ENCODE measurements around the gene TTLL13.

TTLL13 gene, protein sequence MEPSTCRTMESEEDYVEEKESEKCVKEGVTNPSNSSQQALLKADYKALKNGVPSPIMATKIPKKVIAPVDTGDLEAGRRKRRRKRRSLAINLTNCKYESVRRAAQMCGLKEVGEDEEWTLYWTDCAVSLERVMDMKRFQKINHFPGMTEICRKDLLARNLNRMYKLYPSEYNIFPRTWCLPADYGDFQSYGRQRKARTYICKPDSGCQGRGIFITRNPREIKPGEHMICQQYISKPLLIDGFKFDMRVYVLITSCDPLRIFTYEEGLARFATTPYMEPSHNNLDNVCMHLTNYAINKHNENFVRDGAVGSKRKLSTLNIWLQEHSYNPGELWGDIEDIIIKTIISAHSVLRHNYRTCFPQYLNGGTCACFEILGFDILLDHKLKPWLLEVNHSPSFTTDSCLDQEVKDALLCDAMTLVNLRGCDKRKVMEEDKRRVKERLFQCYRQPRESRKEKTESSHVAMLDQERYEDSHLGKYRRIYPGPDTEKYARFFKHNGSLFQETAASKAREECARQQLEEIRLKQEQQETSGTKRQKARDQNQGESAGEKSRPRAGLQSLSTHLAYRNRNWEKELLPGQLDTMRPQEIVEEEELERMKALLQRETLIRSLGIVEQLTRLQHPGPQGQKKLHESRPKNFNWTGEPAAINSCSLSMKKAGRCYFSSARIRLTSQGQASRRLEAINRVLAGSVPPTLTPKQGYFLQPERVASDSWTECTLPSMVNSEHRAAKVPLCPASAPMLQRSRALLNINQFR

DNA sequence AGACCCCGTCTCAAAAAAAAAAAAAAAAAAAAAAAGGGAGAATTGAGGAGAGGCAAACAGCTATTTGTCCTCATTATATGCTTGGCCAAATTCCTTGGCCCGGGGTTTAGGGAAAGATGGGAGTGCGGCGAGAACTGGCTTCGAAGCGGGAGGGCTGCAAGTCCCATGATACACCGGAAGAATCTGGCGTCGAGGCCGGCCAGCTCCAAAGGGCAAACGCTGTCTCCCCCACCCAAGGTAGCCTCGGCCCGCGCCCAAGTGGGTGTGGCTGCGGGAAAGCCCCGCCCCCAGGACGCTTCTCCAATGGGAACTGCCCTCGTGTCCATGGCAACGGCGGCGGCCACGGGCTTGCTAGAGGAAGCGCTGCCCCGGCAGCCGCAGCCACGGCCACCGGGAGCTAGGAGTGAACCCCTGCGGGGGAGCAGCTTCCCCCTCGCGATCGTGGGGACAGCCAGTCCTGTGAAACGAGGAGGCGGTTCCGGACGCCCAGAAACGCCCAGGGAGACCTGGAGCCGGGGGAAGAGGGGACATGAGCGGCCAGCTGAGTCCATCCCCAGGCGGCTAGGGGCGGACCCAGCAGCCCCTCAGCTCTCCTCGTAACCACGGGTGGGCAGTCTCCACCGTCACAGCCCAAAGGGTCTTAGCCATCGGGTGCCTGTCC, at the start of gene TTLL13:
Gene TTLL13 (plus strand): TSS at position 354 of the 661 bp plus-strand sequence. CDS start 1,075 bp downstream, outside the sequence.
- DNase-seq = peak; percentile 62 to 83

GRCh38 chr15:90200534-90201129, 48.7 kb upstream of the TTLL13 start:
- DNase-seq = no peak

GRCh38 chr15:90201130-90201943, 48.0 kb upstream of the TTLL13 start, which contains the start of gene SEMA4B:
Gene SEMA4B, plus strand, starts transcription at chr15:90201330. Its CDS starts 249 bp downstream, at chr15:90201579.
- peak; percentile 53 to 60 for DNase-seq

DNA sequence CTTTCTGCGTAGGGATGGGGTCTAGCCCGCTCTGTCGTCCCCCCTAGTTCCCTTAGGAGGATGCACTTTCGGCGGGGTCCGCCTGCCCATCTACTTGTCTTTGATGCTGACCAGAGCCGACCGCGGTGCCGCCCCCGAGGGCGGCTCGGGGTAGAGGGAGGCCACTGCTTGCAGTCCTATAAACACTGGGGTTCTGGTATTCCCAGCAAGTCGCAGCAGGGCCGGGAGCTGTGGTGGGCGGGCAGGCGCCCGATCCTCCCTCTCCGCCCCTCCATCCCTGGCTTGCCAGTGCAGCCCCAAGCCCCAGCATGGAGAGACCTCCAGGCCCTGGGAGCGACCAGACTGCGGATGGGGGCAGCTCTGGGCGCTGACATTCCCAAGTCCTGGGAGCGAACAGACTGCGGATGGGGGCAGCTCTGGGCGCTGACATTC, 47.4 kb upstream of the TTLL13 start:
- DNase-seq = no peak

- DNase-seq = no peak
Measured at GRCh38 chr15:90202929-90203328, 46.4 kb upstream of the TTLL13 start.

DNA sequence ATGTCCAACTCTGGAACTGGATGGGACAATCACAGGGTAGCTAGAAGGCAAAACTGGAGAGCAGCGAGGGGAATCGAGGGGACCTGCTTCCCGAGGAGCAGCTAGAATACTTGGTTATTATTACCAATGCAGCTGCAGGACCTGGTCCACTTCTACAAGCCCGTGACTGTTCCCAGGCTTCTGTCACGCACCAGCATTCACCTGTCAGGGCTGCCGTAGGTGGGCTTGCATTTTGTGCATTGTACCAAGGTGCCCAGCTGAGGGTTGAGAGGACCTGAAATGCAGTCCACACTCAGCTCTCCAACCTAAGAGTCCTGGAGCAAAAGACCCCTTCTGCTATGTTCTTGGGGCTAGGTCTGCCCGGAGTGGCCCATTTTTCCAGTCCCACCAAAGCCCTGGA, 45.9 kb upstream of the TTLL13 start:
- no peak for DNase-seq

DNA sequence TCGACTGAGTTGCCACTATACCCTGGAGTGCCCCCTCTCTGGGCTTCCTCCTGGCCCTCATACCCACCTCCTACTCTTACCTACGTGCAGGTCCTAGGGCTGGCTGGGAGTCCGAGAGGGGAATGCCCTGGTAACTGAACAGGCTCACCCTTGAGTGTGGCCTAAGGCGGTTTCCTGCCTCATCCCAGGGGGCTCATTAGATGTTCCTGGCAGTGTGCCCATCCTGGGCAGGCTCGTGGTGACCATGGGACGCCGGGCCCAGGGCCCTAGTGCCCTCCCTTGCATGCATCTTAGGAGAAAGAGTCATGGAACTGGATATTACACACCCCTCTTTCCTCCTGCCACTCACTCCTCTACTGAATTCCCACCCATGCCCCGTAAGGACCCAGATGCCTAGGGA, 45.4 kb upstream of the TTLL13 start:
- DNase-seq = no peak

GRCh38 chr15:90205050-90205848, 44.1 kb upstream of the TTLL13 start:
- DNase-seq = peak in 1 of 2 donors; percentile 24

DNA sequence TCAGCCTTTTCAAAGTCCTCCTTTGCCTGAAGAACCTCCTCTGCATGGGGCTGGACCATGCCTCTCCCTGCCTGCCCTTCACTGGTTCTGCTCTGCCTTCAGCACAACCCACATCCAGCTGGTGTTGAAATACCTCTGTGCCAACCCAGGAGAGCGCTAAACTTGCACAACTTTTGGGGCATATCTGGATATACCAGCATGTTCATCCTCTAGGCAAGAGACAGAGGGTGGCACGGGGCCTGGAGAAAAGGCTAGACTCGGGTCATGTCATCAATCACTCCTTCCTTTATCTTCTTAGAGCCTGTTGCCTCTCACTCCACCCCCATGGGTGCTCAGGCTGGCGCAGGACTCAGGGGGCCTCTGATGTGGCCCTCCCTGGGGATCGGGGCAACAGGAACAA, 43.5 kb upstream of the TTLL13 start:
- no peak for DNase-seq

- no peak for DNase-seq
Measured at GRCh38 chr15:90207252-90207651, 42.1 kb upstream of the TTLL13 start.

GRCh38 chr15:90208356-90208755, 41.0 kb upstream of the TTLL13 start:
- no peak for DNase-seq

DNA sequence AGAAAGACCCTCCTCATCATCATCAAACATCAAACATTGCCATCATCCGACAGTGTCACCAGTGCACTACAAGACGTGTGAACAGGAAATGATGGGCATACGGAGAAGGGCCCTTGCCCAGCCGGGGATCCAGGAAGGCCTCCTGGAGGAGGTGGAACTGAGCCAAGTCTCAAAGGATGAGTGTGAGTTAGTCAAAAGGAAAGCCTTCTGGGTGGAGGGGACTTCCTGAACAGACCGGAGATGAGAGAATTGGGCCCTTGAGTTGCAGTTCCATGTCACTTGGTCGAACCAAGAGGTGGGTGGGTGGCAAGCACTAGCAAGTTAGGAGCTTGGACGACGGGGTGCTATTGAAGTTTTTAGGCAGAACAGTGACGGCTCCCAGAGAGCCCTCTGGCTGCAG, 39.8 kb upstream of the TTLL13 start:
- DNase-seq = no peak

DNA sequence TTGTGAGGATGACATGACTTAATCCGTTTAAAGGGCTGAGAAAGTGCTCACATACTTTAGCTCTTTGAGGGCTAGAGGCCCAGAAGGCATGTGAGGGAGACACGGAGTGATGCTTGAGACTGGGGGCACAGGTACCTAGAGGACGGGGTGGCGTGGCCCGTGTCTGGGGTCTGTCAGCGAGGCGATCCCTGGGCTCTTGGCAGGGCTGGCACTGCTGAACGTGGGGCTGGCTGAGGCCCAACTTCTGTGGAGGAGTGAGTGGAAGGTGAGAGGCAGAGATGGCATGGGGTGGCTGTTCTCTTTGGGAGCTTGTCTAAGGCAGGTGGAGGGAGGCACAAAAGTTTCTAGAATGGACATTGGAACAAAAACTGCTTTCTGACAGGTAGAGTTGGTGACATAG, 38.8 kb upstream of the TTLL13 start:
- DNase-seq = no peak

DNA sequence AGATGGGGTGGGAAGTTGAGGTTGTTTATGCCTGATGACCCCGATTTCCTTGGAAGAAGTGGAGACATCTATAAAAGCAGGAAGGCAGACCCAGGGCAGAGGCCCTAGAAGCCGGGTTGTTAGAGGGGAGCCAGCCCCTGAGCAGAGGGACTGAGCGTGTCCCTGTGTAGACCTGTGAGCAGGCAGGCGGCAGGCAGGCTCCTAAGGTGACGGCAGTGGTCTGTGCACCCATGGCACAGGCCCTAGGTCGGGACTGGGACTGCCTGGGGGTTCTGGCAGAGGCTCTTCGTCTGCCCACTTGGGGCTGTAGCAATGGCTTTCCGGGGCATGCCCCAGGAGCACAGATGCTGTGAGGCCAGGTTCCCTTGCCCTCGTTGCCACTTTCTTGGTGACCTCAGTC, 38.3 kb upstream of the TTLL13 start:
- DNase-seq = no peak

- no peak for DNase-seq
Measured at GRCh38 chr15:90211440-90212143, 37.8 kb upstream of the TTLL13 start.

DNA sequence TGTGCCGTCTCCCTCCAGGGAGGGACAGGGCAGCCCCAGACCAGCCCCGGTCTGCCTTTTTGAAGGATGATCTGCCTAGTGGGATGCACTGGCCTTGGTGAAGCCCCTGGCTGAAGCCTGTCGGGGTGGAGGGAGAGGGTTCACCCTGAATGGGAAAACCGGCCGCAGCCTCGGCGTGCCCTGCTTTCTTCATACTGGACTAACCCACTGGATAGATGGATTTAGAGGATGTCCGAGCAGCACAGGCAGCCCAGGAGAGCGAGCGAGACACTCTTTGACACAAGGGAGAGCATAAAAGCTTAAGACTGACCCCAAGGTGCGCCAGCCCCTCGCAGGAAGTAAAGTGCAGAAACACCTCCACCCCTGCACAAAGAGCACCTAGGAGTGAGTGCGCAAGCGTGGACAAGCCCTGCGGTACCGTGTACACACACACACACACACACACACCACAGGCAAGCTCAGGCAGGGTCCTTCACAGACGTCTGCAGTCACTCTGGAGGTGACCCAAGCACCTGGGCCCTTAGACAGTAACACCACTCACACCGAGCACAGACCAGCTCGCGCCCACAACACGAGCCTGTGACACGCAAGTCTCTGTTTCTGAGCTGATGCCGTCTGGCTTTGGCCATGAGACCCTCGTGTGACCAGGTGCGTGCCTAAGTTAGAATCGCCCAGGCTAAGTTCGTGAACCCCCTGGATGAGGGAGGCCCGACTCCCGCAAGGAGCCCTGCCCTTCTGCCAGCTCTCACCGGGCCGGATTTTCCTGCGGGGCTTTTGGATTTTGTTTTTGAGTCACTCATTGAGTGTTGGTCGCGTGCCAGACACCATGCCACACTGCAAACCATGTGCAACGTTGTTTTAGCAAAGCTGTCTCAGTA, 36.9 kb upstream of the TTLL13 start:
- DNase-seq = no peak

DNA sequence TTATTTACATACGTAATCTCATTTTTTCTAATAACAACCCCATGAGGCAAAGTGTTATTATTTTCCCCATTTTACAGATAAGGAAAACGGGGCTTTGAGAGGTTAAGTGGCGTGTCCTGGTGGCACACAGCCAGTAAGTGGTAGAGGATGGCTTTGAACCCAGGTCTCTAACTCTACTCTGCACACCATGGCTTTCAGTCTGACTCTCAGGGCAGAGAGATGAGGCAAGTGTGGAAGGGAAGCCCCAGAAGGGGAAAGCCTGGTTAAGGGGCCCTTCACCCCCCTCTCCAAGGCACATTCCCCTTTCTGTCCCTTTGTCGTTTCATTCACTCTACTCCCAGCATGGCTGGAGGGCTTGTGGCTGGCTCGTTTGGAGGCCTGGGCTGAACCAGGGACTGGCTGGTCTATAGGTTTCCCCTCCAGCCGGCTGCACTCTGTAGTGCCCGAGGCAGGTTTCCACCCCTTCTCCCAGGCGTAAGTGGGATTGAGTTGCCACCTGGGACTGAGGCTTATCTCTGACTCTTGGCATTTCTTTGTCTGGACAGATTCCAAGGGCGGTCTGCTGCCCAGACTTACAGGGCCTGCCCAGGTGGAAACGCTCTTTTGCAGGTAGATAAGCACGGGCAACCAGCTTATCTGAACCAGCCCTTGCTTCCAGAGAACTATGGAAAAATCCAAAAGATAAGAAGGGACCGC, 36.1 kb upstream of the TTLL13 start:
- no peak for DNase-seq

DNA sequence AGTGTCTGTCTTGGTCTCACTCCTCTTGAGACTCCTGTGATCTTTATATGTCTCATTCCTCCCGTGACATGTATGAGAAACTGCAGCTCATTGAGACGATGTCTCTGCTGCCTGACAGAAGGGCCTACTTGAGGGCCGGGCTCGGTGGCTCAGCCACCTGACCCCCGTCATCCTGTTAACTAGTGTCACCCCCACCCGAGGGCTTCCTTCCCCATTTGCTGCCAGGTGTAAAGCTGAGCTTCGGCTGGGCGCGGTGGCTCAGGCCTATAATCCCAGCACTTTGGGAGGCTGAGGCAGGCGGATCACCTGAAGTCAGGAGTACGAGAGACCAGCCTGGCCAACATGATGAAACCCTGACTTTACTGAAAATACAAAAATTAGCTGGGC, 35.5 kb upstream of the TTLL13 start:
- no peak for DNase-seq
